Measurements from ENCODE around the gene FOXP1.

Gene FOXP1

GRCh38 chr3:71175691-71176365 lies 407.7 kb downstream of the FOXP1 start:
- DNase-seq (ENCODE audit: low spot score) = no peak

GRCh38 chr3:71172951-71173350 lies 410.6 kb downstream of the FOXP1 start:
- no peak for DNase-seq (ENCODE audit: low spot score)

- DNase-seq (ENCODE audit: low spot score) = no peak
Measured at GRCh38 chr3:71172189-71172588, 411.3 kb downstream of the FOXP1 start.

- DNase-seq (ENCODE audit: low spot score) = no peak
Measured at GRCh38 chr3:71171247-71171646, 412.3 kb downstream of the FOXP1 start.

GRCh38 chr3:71168880-71169411 lies 414.6 kb downstream of the FOXP1 start:
- DNase-seq (ENCODE audit: low spot score) = no peak

- DNase-seq (ENCODE audit: low spot score) = no peak
Measured at GRCh38 chr3:71168121-71168721, 415.3 kb downstream of the FOXP1 start.

- DNase-seq (ENCODE audit: low spot score) = no peak
Measured at GRCh38 chr3:71166339-71167240, 416.9 kb downstream of the FOXP1 start.

GRCh38 chr3:71164881-71165280 lies 418.6 kb downstream of the FOXP1 start:
- no peak for DNase-seq (ENCODE audit: low spot score)

GRCh38 chr3:71163198-71163918 lies 420.2 kb downstream of the FOXP1 start:
- DNase-seq (ENCODE audit: low spot score) = no peak

GRCh38 chr3:71162221-71162620 lies 421.3 kb downstream of the FOXP1 start:
- no peak for DNase-seq (ENCODE audit: low spot score)

- no peak for DNase-seq (ENCODE audit: low spot score)
Measured at GRCh38 chr3:71160785-71161546, 422.6 kb downstream of the FOXP1 start.

- no peak for DNase-seq (ENCODE audit: low spot score)
Measured at GRCh38 chr3:71156062-71156665, 427.4 kb downstream of the FOXP1 start.

GRCh38 chr3:71154846-71155245 lies 428.7 kb downstream of the FOXP1 start:
- no peak for DNase-seq (ENCODE audit: low spot score)

GRCh38 chr3:71153713-71154112 lies 429.8 kb downstream of the FOXP1 start:
- no peak for DNase-seq (ENCODE audit: low spot score)

- no peak for DNase-seq (ENCODE audit: low spot score)
Measured at GRCh38 chr3:71152892-71153265, 430.6 kb downstream of the FOXP1 start.

- DNase-seq (ENCODE audit: low spot score) = no peak
Measured at GRCh38 chr3:71152039-71152891, 431.3 kb downstream of the FOXP1 start.

GRCh38 chr3:71149959-71150954 lies 433.3 kb downstream of the FOXP1 start:
- no peak for DNase-seq (ENCODE audit: low spot score)

- DNase-seq (ENCODE audit: low spot score) = no peak
Measured at GRCh38 chr3:71148455-71149060, 435.0 kb downstream of the FOXP1 start.
